SK-N-SH (cell line): ENCODE measurements around the gene NUAK1. TPM values are rescaled to one million over a fixed set of nuclear protein-coding genes. Genes with fewer than 3 reads are reported as not detected.

Experiments used
- CTCF ChIA-PET: fragments of 300-600, 350-600 bp; formaldehyde crosslinking; extraction: SDS; loops from one replicate; lab custom pipeline; 2021; lab: Yijun Ruan, JAX
- POLR2A ChIA-PET: fragments of 350-600 bp; sonication (Branson Sonifier 250); formaldehyde crosslinking; extraction: SDS; loops from one replicate; lab custom pipeline; 2020; ENCODE audit warnings: antibody characterized with exemption, inconsistent platforms; lab: Yijun Ruan, JAX
- DNase-seq: peaks from one replicate; pipeline ENCODE4 v3.0.0; 2012
- H2AFZ ChIP-seq: fragments of 200-600 bp; sonication (generic); 2 replicates; pipeline ENCODE4 v1.8.1; 2016; ENCODE audit warnings: antibody characterized with exemption, mild to moderate bottlenecking, low read depth
- H3F3A ChIP-seq: fragments of 200-600 bp; sonication (generic); replicated peaks from 2 replicates; pipeline ENCODE3; 2016; ENCODE audit warnings: antibody characterized with exemption, mild to moderate bottlenecking; ENCODE audit not compliant: insufficient read depth
- H3K27ac ChIP-seq, 2 experiments: fragments of 200-500 bp in 1 of 2; fragments of 200-600 bp in 1 of 2; sonication (Bioruptor generic) in 1 of 2; sonication (generic), shearing (Covaris generic) in 1 of 2; 2 replicates each; pipeline versions ENCODE4 v1.5.1 to v1.6.1; 2014 to 2016; ENCODE audit warnings: low read depth in 2 of 2, inconsistent platforms in 1 of 2, low read length in 1 of 2, mild to moderate bottlenecking in 1 of 2, mixed read lengths in 1 of 2
- H3K27me3 ChIP-seq: fragments of 200-600 bp; sonication (generic), shearing (Covaris generic); 2 replicates; pipeline ENCODE4 v1.6.1; 2016; ENCODE audit warnings: mixed run types; ENCODE audit not compliant: insufficient read depth
- H3K36me3 ChIP-seq, 2 experiments: fragments of 200-500 bp in 1 of 2; fragments of 200-600 bp in 1 of 2; sonication (Bioruptor generic) in 1 of 2; sonication (generic) in 1 of 2; replicated peaks in 1 of 2; 2 replicates each; pipeline versions ENCODE3 to v1.5.1; 2014 to 2016; ENCODE audit warnings: low read length in 1 of 2, mild to moderate bottlenecking in 1 of 2; ENCODE audit not compliant: insufficient read depth in 2 of 2, control insufficient read depth in 1 of 2
- H3K4me1 ChIP-seq, 2 experiments: fragments of 200-500 bp in 1 of 2; fragments of 200-600 bp in 1 of 2; sonication (Bioruptor generic) in 1 of 2; sonication (generic), shearing (Covaris generic) in 1 of 2; 2 replicates each; pipeline versions ENCODE4 v1.5.1 to v1.6.1; 2014 to 2016; ENCODE audit warnings: low read depth in 1 of 2, low read length in 1 of 2, mixed run types in 1 of 2; ENCODE audit not compliant: insufficient read depth in 2 of 2, control insufficient read depth in 1 of 2
- H3K4me2 ChIP-seq: fragments of 200-600 bp; sonication (generic), shearing (Covaris generic); 2 replicates; pipeline ENCODE4 v1.6.1; 2017; ENCODE audit warnings: mixed run types
- H3K4me3 ChIP-seq, 2 experiments: fragments of 200-500 bp in 1 of 2; fragments of 200-600 bp in 1 of 2; sonication (Bioruptor generic) in 1 of 2; sonication (generic), shearing (Covaris generic) in 1 of 2; 2 replicates each; pipeline versions ENCODE4 v1.5.1 to v1.8.1; 2014 to 2016; ENCODE audit warnings: low read depth in 2 of 2, inconsistent platforms in 1 of 2, low read length in 1 of 2, mild to moderate bottlenecking in 1 of 2, mixed read lengths in 1 of 2, moderate library complexity in 1 of 2
- H3K79me2 ChIP-seq: fragments of 200-600 bp; sonication (generic); 2 replicates; pipeline ENCODE4 v1.8.1; 2017; ENCODE audit warnings: mild to moderate bottlenecking; ENCODE audit not compliant: insufficient read depth
- H3K9ac ChIP-seq: fragments of 200-600 bp; sonication (generic); 2 replicates; pipeline ENCODE4 v1.6.1; 2017; ENCODE audit warnings: mixed run types
- H3K9me2 ChIP-seq: fragments of 200-600 bp; sonication (generic); 2 replicates; pipeline ENCODE4 v1.6.1; 2017; ENCODE audit warnings: mixed run types
- H3K9me3 ChIP-seq: fragments of 200-600 bp; sonication (generic); 2 replicates; pipeline ENCODE4 v1.6.1; 2017; ENCODE audit warnings: mixed run types, mild to moderate bottlenecking, moderate library complexity
- H4K20me1 ChIP-seq: fragments of 200-600 bp; sonication (generic); 2 replicates; pipeline ENCODE4 v1.6.1; 2017; ENCODE audit warnings: mild to moderate bottlenecking, mixed run types; ENCODE audit not compliant: insufficient read depth
- ELF1 ChIP-seq: IDR thresholded peaks from 2 replicates; pipeline ENCODE4 v1.4.0; 2012
- EP300 ChIP-seq, 2 experiments: IDR thresholded peaks; 2 replicates each; pipeline versions ENCODE4 v1.4.0 to v1.6.1; 2012; ENCODE audit warnings: borderline replicate concordance in 1 of 2, low read depth in 1 of 2, low read length in 1 of 2
- FOSL2 ChIP-seq: IDR thresholded peaks from 2 replicates; pipeline ENCODE4 v1.4.0; 2012; ENCODE audit warnings: low read depth, mild to moderate bottlenecking, moderate library complexity, borderline replicate concordance
- FOXJ3 ChIP-seq: sonication (generic); formaldehyde crosslinking; IDR thresholded peaks from 2 replicates; pipeline ENCODE4 v1.5.1; 2020; ENCODE audit warnings: mild to moderate bottlenecking, missing genetic modification reagents
- FOXM1 ChIP-seq: IDR thresholded peaks from 2 replicates; pipeline ENCODE4 v1.4.0; 2012; ENCODE audit warnings: low read depth, mild to moderate bottlenecking
- GATA2 ChIP-seq: sonication (generic); formaldehyde crosslinking; IDR thresholded peaks from 2 replicates; pipeline ENCODE4 v1.5.0; 2020; ENCODE audit warnings: mild to moderate bottlenecking, missing genetic modification reagents
- MEF2A ChIP-seq: IDR thresholded peaks from 2 replicates; pipeline ENCODE4 v1.4.0; 2012; ENCODE audit warnings: low read depth, borderline replicate concordance
- MXI1 ChIP-seq: IDR thresholded peaks from 2 replicates; pipeline ENCODE4 v1.6.1; 2012; ENCODE audit warnings: mild to moderate bottlenecking, low read depth, low read length, improper control_type of control experiment
- NRF1 ChIP-seq: IDR thresholded peaks from 2 replicates; pipeline ENCODE4 v1.6.1; 2012; ENCODE audit warnings: low read depth, mild to moderate bottlenecking, low read length
- PBX3 ChIP-seq: IDR thresholded peaks from 2 replicates; pipeline ENCODE4; 2012
- POLR2AphosphoS5 ChIP-seq: IDR thresholded peaks from 2 replicates; pipeline ENCODE4 v1.6.1; 2012; ENCODE audit warnings: low read depth, low read length
- RCOR1 ChIP-seq: fragments of 150-350 bp; IDR thresholded peaks from 2 replicates; pipeline ENCODE4 v1.6.1; 2017; ENCODE audit warnings: antibody characterized with exemption, low read length
- RXRA ChIP-seq: IDR thresholded peaks from 2 replicates; pipeline ENCODE4 v1.4.0; 2012; ENCODE audit warnings: low read depth, mild to moderate bottlenecking, borderline replicate concordance
- SIN3A ChIP-seq: IDR thresholded peaks from 2 replicates; pipeline ENCODE4 v1.6.1; 2012; ENCODE audit warnings: low read depth, mild to moderate bottlenecking, low read length, moderate library complexity, borderline replicate concordance
- TCF12 ChIP-seq: IDR thresholded peaks from 2 replicates; pipeline ENCODE4 v1.4.0; 2012
- TEAD4 ChIP-seq: IDR thresholded peaks from 2 replicates; pipeline ENCODE4 v1.4.0; 2012; ENCODE audit warnings: mild to moderate bottlenecking, borderline replicate concordance; ENCODE audit not compliant: insufficient read depth
- USF2 ChIP-seq: fragments of 150-350 bp; IDR thresholded peaks from 2 replicates; pipeline ENCODE4 v1.6.1; 2017; ENCODE audit warnings: antibody characterized with exemption, low read length, low read depth, borderline replicate concordance
- YY1 ChIP-seq: IDR thresholded peaks from 2 replicates; pipeline ENCODE4 v1.4.0; 2012; ENCODE audit warnings: low read depth, mild to moderate bottlenecking
- WGBS: methylation state at CpG from one replicate; pipeline ENCODE4 v1.1.6; 2017; ENCODE audit warnings: low lambda C conversion rate; 5-methylcytosine and 5-hydroxymethylcytosine counted together
- polyA plus RNA-seq, 3 experiments: library from polyadenylated mRNA; depleted of rRNA; stranded (reverse); fragments of >200 nt; gene quantifications; 2 replicates each; pipeline ENCODE4 v1.2.3, GENCODE V29; 2012
- TF ChIP-seq, protein P1 (sequence below): fragments of 150-350 bp; IDR thresholded peaks from 2 replicates; pipeline ENCODE4 v1.6.1; 2016; ENCODE audit warnings: mild to moderate bottlenecking, low read depth, low read length
- TF ChIP-seq, protein P2 (sequence below): IDR thresholded peaks from 2 replicates; pipeline ENCODE4 v1.4.0; 2012; ENCODE audit warnings: low read depth, borderline replicate concordance
- TF ChIP-seq, protein P3 (sequence below): IDR thresholded peaks from 2 replicates; pipeline ENCODE4 v1.6.1; 2012; ENCODE audit warnings: mild to moderate bottlenecking, low read depth, low read length, moderate library complexity

NUAK1 gene
- polyA plus RNA-seq, 1 of the 3 experiments (the other 2 are of a cell fraction) = 8.1 TPM

GRCh38 chr12:106040521-106040920, 98.2 kb downstream of the NUAK1 start:
- WGBS = 94% methylated on average over 3 of the region's 7 CpGs
- CTCF ChIA-PET = no interaction called here

GRCh38 chr12:106039646-106040404, 98.9 kb downstream of the NUAK1 start:
- H3K4me3 ChIP-seq = no peak overlapping the region
- no peaks in the 10 kb centered on the region for H4K20me1 ChIP-seq
- WGBS = 83% methylated on average over 2 of the region's 2 CpGs
- no peaks in the 10 kb centered on the region for H3K36me3 ChIP-seq
- H3K27me3 ChIP-seq = no peaks in the 10 kb centered on the region
- POLR2A ChIA-PET = no interaction called here
- H3F3A ChIP-seq = peaks cover 17% of the 10 kb centered on the region
- CTCF ChIA-PET = interaction anchor here (1.2 kb wide), 1 partner anchor 9 kb away, joined by 3 read pairs; no protein-coding TSS in a partner anchor
- H3K4me1 ChIP-seq = no peaks in the 10 kb centered on the region; a peak in 1 of 4 replicates
- no peak for DNase-seq
- no peak overlapping the region for H3K9ac ChIP-seq
- H3K79me2 ChIP-seq = no peaks in the 10 kb centered on the region
- H3K9me3 ChIP-seq = no peaks in the 10 kb centered on the region
- no peak overlapping the region for H3K27ac ChIP-seq
- H3K4me2 ChIP-seq = no peak overlapping the region
- no peak overlapping the region for H2AFZ ChIP-seq
- no peaks in the 10 kb centered on the region for H3K9me2 ChIP-seq
- TF ChIP-seq, protein P1, sequence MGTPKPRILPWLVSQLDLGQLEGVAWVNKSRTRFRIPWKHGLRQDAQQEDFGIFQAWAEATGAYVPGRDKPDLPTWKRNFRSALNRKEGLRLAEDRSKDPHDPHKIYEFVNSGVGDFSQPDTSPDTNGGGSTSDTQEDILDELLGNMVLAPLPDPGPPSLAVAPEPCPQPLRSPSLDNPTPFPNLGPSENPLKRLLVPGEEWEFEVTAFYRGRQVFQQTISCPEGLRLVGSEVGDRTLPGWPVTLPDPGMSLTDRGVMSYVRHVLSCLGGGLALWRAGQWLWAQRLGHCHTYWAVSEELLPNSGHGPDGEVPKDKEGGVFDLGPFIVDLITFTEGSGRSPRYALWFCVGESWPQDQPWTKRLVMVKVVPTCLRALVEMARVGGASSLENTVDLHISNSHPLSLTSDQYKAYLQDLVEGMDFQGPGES = no peak
- TF ChIP-seq SIN3A (no peak), POLR2AphosphoS5 (no peak), EP300 (IDR thresholded peaks at IDR 0.05; ENCODE audit: borderline replicate concordance in 1 of 2, low read depth in 1 of 2, low read length in 1 of 2) (no peak), RCOR1 (no peak), FOXM1 (no peak), TCF12 (no peak), MXI1 (no peak), FOXJ3 (no peak)
- TF ChIP-seq, protein P2, sequence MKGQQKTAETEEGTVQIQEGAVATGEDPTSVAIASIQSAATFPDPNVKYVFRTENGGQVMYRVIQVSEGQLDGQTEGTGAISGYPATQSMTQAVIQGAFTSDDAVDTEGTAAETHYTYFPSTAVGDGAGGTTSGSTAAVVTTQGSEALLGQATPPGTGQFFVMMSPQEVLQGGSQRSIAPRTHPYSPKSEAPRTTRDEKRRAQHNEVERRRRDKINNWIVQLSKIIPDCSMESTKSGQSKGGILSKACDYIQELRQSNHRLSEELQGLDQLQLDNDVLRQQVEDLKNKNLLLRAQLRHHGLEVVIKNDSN = no peak
- TF ChIP-seq, protein P3, sequence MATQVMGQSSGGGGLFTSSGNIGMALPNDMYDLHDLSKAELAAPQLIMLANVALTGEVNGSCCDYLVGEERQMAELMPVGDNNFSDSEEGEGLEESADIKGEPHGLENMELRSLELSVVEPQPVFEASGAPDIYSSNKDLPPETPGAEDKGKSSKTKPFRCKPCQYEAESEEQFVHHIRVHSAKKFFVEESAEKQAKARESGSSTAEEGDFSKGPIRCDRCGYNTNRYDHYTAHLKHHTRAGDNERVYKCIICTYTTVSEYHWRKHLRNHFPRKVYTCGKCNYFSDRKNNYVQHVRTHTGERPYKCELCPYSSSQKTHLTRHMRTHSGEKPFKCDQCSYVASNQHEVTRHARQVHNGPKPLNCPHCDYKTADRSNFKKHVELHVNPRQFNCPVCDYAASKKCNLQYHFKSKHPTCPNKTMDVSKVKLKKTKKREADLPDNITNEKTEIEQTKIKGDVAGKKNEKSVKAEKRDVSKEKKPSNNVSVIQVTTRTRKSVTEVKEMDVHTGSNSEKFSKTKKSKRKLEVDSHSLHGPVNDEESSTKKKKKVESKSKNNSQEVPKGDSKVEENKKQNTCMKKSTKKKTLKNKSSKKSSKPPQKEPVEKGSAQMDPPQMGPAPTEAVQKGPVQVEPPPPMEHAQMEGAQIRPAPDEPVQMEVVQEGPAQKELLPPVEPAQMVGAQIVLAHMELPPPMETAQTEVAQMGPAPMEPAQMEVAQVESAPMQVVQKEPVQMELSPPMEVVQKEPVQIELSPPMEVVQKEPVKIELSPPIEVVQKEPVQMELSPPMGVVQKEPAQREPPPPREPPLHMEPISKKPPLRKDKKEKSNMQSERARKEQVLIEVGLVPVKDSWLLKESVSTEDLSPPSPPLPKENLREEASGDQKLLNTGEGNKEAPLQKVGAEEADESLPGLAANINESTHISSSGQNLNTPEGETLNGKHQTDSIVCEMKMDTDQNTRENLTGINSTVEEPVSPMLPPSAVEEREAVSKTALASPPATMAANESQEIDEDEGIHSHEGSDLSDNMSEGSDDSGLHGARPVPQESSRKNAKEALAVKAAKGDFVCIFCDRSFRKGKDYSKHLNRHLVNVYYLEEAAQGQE = no peak

More at GRCh38 chr12:106040521-106040920, 98.2 kb downstream of the NUAK1 start:
- no peaks in the 10 kb centered on the region for H3K27me3 ChIP-seq
- no peak overlapping the region for H3K9ac ChIP-seq
- no peaks in the 10 kb centered on the region for H3K9me3 ChIP-seq
- POLR2A ChIA-PET = no interaction called here
- no peak for DNase-seq
- H3K9me2 ChIP-seq = no peaks in the 10 kb centered on the region
- no peak overlapping the region for H3K4me3 ChIP-seq
- H2AFZ ChIP-seq = no peak overlapping the region
- no peak overlapping the region for H3K4me2 ChIP-seq
- no peaks in the 10 kb centered on the region for H3K79me2 ChIP-seq
- H3F3A ChIP-seq = peaks cover 24% of the 10 kb centered on the region
- TF ChIP-seq TEAD4 (no peak), ELF1 (no peak), YY1 (no peak), NRF1 (no peak), GATA2 (no peak), PBX3 (no peak), RXRA (no peak), MEF2A (no peak), USF2 (no peak), FOSL2 (no peak)
- H3K36me3 ChIP-seq = no peaks in the 10 kb centered on the region
- H3K27ac ChIP-seq = no peak overlapping the region
- H3K4me1 ChIP-seq = peaks cover 0 to 5% of the 10 kb centered on the region in 2 experiments; a peak in 2 of 4 replicates
- no peaks in the 10 kb centered on the region for H4K20me1 ChIP-seq
